HEK293T (cell line): ENCODE data around the gene USP30.
A peak's percentile ranks its signal among the peaks of the same experiment; 100 is the strongest.

Experiments
- ARNT ChIP-seq: fragments of 450-650 bp; IDR thresholded peaks from 2 replicates; pipeline ENCODE4 v1.6.1; 2017; ENCODE audit warnings: mild to moderate bottlenecking
- BHLHE40 ChIP-seq: fragments of 450-650 bp; IDR thresholded peaks from 2 replicates; pipeline ENCODE4 v1.6.1; 2016; ENCODE audit warnings: mild to moderate bottlenecking, moderate library complexity, borderline replicate concordance
- CTBP1 ChIP-seq: fragments of 450-650 bp; IDR thresholded peaks from 2 replicates; pipeline ENCODE4 v1.6.1; 2016; ENCODE audit warnings: borderline replicate concordance
- ELF4 ChIP-seq: fragments of 450-650 bp; IDR thresholded peaks from 2 replicates; pipeline ENCODE4 v1.6.1; 2017; ENCODE audit warnings: antibody characterized with exemption
- FOXA1 ChIP-seq: fragments of 450-650 bp; IDR thresholded peaks from 2 replicates; pipeline ENCODE4 v1.6.1; 2016; ENCODE audit warnings: mild to moderate bottlenecking
- FOXK2 ChIP-seq: fragments of 450-650 bp; IDR thresholded peaks from 2 replicates; pipeline ENCODE4 v1.6.1; 2016; ENCODE audit warnings: mild to moderate bottlenecking
- FOXM1 ChIP-seq: fragments of 450-650 bp; IDR thresholded peaks from 2 replicates; pipeline ENCODE4 v1.6.1; 2017; ENCODE audit warnings: mild to moderate bottlenecking, borderline replicate concordance
- L3MBTL2 ChIP-seq: fragments of 450-650 bp; conservative IDR thresholded peaks from 2 replicates; pipeline ENCODE4 v1.6.1; 2016; ENCODE audit warnings: mild to moderate bottlenecking
- SP1 ChIP-seq: fragments of 450-650 bp; IDR thresholded peaks from 2 replicates; pipeline ENCODE4 v1.6.1; 2017
- TARDBP ChIP-seq: fragments of 450-650 bp; IDR thresholded peaks from 2 replicates; pipeline ENCODE4 v1.6.1; 2016
- ZNF384 ChIP-seq: fragments of 450-650 bp; IDR thresholded peaks from 2 replicates; pipeline ENCODE4 v1.6.1; 2016
- TF ChIP-seq, protein P1 (sequence below): fragments of 450-650 bp; IDR thresholded peaks from 2 replicates; pipeline ENCODE4 v1.6.1; 2016

GRCh38 chr12:109097435-109098182 is 45.2 kb downstream of the USP30 start, which contains the start of gene UNG:
- TF ChIP-seq SP1: no peak
- no peak for TF ChIP-seq TARDBP
- TF ChIP-seq, protein P1, sequence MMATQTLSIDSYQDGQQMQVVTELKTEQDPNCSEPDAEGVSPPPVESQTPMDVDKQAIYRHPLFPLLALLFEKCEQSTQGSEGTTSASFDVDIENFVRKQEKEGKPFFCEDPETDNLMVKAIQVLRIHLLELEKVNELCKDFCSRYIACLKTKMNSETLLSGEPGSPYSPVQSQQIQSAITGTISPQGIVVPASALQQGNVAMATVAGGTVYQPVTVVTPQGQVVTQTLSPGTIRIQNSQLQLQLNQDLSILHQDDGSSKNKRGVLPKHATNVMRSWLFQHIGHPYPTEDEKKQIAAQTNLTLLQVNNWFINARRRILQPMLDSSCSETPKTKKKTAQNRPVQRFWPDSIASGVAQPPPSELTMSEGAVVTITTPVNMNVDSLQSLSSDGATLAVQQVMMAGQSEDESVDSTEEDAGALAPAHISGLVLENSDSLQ: no peak
- no peak for TF ChIP-seq FOXM1
- TF ChIP-seq BHLHE40: no peak
- TF ChIP-seq FOXA1: no peak
- no peak for TF ChIP-seq CTBP1
- TF ChIP-seq ELF4: no peak
- 0 out of 2 replicates have a peak, but pooled peaks have one; percentile 81 for TF ChIP-seq FOXK2
- no peak for TF ChIP-seq ARNT
- no peak for TF ChIP-seq ZNF384
- TF ChIP-seq L3MBTL2: peak; percentile 96
